HG03571 (cell line): ENCODE results near the gene NKAIN2.

Experiments used
- ATAC-seq: cut with Tn5 transposase; IDR thresholded peaks from one replicate; pipeline ENCODE4 v1.9.1; 2021; ENCODE audit not compliant: unreplicated experiment

The NKAIN2 gene

GRCh38 chr6:124867121-124867520 is 1063.5 kb downstream of the NKAIN2 start:
- no peak for ATAC-seq

DNA sequence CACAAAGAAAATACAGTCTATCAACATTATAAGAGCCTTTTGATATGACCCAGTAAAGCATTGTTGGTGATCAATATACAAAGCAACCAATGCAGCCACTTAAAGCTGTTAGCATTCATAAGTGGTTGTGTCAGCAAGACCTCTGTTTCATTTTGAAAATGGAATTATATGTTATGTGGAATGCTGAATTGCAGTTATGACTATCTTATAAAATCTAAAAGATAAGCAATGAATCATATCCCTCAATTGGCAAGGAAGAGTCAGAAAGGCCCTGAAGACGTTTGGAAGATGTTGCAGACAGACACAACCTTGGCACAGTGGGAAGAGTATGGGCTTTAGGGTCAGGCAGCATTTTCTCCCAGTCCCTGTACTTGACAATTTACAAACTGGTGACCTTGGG is 1064.8 kb downstream of the NKAIN2 start:
- no peak for ATAC-seq

DNA sequence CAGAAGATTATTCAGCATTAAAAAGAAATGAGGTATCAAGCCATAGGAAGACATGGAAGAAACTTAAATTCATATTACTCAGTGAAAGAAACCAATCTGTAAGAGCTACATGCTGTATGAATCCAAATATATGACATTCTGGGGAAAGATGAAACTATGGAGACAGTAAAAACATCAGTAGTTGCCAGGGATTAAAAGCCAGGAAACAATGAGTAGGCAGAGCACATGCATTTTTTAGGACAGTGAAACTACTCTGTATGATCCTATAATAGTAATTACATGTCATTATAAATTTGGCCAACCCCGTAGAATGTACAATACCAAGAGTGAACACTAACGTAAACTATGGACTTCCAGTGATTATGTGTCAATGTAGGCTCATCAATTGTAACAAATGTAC is 1065.8 kb downstream of the NKAIN2 start:
- no peak for ATAC-seq

DNA sequence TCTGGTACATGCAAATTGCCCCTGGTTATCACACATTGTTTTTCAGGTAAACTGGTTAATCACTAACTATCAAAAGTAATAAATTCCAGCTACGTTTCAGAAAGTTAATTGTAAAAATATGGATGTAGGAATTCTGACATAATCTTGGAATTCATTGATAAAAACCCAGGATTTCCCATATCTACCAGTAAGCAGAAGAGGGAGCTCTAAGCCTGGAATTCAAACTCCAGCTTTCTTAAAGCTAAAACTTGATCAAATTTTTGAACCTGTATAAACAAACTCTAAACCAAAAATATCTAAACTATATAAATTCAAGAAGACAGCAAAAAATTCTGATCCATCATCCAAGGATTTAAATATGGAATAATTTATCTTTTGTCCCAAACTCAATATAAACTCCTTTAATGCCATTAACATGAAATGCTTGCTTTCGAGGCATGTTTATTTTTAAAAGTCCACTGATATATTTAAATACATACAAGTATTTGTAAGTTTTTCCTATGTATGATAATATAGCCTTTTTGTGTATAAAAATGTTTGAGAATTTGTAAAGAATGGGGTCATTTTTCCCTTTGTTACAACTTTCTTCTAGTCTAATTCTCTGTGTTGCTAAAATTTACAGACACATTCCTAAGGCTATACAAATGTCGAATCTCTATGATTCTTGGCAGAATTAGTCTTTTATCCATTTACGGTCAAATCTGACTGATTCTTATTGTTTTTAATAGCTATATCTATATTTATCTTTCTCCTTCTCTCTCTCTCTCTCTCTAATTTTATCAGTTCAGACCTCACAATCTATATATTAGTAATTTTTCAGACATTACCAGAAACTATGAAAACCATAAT is 1067.2 kb downstream of the NKAIN2 start:
- no peak for ATAC-seq

- ATAC-seq, result peak; percentile 80
Measured at GRCh38 chr6:124872361-124873065, 1068.8 kb downstream of the NKAIN2 start.

- ATAC-seq, result no peak
Measured at GRCh38 chr6:124873066-124873410, 1069.4 kb downstream of the NKAIN2 start.
